Testis (tissue), 3 donors: ENCODE data around the gene PAPPA. TPM values are rescaled to one million over a fixed set of nuclear protein-coding genes. Genes with fewer than 3 reads are reported as not detected.

ENCODE experiments used
- DNase-seq: peaks from one replicate; pipeline ENCODE4 v3.0.0-alpha.2; 2019
- H3K27ac ChIP-seq, 2 donors: fragments of 200-600 bp; sonication (generic); one replicate each; pipeline ENCODE4 v1.5.1; 2019
- H3K27me3 ChIP-seq: fragments of 200-600 bp; sonication (generic); one replicate; pipeline ENCODE4 v1.5.1; 2019
- H3K36me3 ChIP-seq: fragments of 200-600 bp; sonication (generic); one replicate; pipeline ENCODE4 v1.5.1; 2017; ENCODE audit warnings: low read depth; ENCODE audit errors: missing control alignments
- H3K4me1 ChIP-seq: fragments of 200-600 bp; sonication (generic); one replicate; pipeline ENCODE4 v1.5.1; 2019
- H3K4me3 ChIP-seq, 2 donors: fragments of 200-600 bp; sonication (generic); one replicate each; pipeline ENCODE4 v1.5.1; 2017 to 2019
- H3K9me3 ChIP-seq: fragments of 200-600 bp; sonication (generic); one replicate; pipeline ENCODE4 v1.5.1; 2017
- CTCF ChIP-seq, 3 experiments: fragments of 450-650 bp in 2 of 3; fragments of 200-600 bp in 1 of 3; sonication (generic) in 1 of 3; IDR thresholded peaks; one replicate each; pipeline ENCODE4 v1.5.1; 2016 to 2019; ENCODE audit warnings: antibody characterized with exemption in 3 of 3, mild to moderate bottlenecking in 2 of 3, moderate library complexity in 1 of 3
- POLR2A ChIP-seq: fragments of 450-650 bp; IDR thresholded peaks from one replicate; pipeline ENCODE4 v1.6.1; 2017; ENCODE audit warnings: antibody characterized with exemption, mild to moderate bottlenecking, moderate library complexity
- WGBS, 2 donors: methylation state at CpG; one replicate each; pipeline ENCODE4 v1.1.5; 2018; 5-methylcytosine and 5-hydroxymethylcytosine counted together
- intact Hi-C: fragments of 100-400 bp; cut with DNase I; formaldehyde crosslinking; loops from one replicate; pipeline ENCODE4 v1.15.1; 2023; ENCODE audit warnings: low total_unique reads
- polyA plus RNA-seq: library from polyadenylated mRNA; stranded (reverse); fragments of 350-450 nt; fragmentation: Illumina TruSeq; extraction: RNeasy Lipid Tissue Mini Kit (QIAGEN cat#74804); gene quantifications from one replicate; pipeline ENCODE4 v1.2.3, GENCODE V29; 2014; ENCODE audit warnings: low read depth, low replicate concordance; ENCODE audit not compliant: insufficient read depth
- total RNA-seq, 2 donors: library from RNA; depleted of rRNA; stranded (reverse); fragments of >200 nt; gene quantifications; one replicate each; pipeline ENCODE4 v1.2.3, GENCODE V29; 2016

The PAPPA gene
- total and polyA plus RNA-seq, 3 donors from 2014 or later: 1.9 to 5.1 (median 4.1) TPM

- Histone ChIP-seq H3K27ac (peak overlapping the region in 1 of 2 donors; percentile 44), H3K27me3 (no peaks in the 10 kb centered on the region), H3K36me3 (no peaks in the 10 kb centered on the region), H3K4me3 (no peak overlapping the region), H3K4me1 (peaks cover 6% of the 10 kb centered on the region), H3K9me3 (no peaks in the 10 kb centered on the region)
- no peak for TF ChIP-seq CTCF (IDR thresholded peaks at IDR 0.05)
- TF ChIP-seq POLR2A: no peak
- WGBS, 2 donors: 64 to 88% methylated on average over 3 to 4 of the region's 4 CpGs
- intact Hi-C loops: no loop called here
- DNase-seq: no peak
Observed at GRCh38 chr9:116435706-116436105, 282.1 kb downstream of the PAPPA start.

GRCh38 chr9:116436121-116436520 lies 282.5 kb downstream of the PAPPA start:
- WGBS, 2 donors: 86 to 93% methylated on average over 1 of the region's 1 CpG
- intact Hi-C loops: no loop called here
- H3K27me3 ChIP-seq: no peaks in the 10 kb centered on the region
- H3K4me3 ChIP-seq: no peak overlapping the region
- DNase-seq: no peak
- no peaks in the 10 kb centered on the region for H3K9me3 ChIP-seq
- H3K36me3 ChIP-seq: no peaks in the 10 kb centered on the region
- no peak for TF ChIP-seq CTCF (IDR thresholded peaks at IDR 0.05)
- no peak overlapping the region for H3K27ac ChIP-seq
- H3K4me1 ChIP-seq: peaks cover 6% of the 10 kb centered on the region

GRCh38 chr9:116437411-116438370 lies 284.1 kb downstream of the PAPPA start:
- 81 to 90% methylated on average over 10 to 11 of the region's 11 CpGs for WGBS, 2 donors
- H3K27ac ChIP-seq: no peak overlapping the region
- no peaks in the 10 kb centered on the region for H3K9me3 ChIP-seq
- no peaks in the 10 kb centered on the region for H3K36me3 ChIP-seq
- TF ChIP-seq POLR2A (no peak), CTCF (IDR thresholded peaks at IDR 0.05) (no peak)
- peaks cover 6% of the 10 kb centered on the region for H3K4me1 ChIP-seq
- intact Hi-C loops: no loop called here
- H3K27me3 ChIP-seq: no peaks in the 10 kb centered on the region
- DNase-seq: no peak
- H3K4me3 ChIP-seq: no peak overlapping the region

- H3K36me3 ChIP-seq: no peaks in the 10 kb centered on the region
- no peaks in the 10 kb centered on the region for H3K4me1 ChIP-seq
- no peak overlapping the region for H3K4me3 ChIP-seq
- DNase-seq: no peak
- TF ChIP-seq CTCF (IDR thresholded peaks at IDR 0.05) (no peak), POLR2A (no peak)
- intact Hi-C loops: no loop called here
- no peak overlapping the region for H3K27ac ChIP-seq
- no peaks in the 10 kb centered on the region for H3K9me3 ChIP-seq
- no peaks in the 10 kb centered on the region for H3K27me3 ChIP-seq
Observed at GRCh38 chr9:116442528-116442927, 288.9 kb downstream of the PAPPA start.

GRCh38 chr9:116447934-116448333 lies 294.3 kb downstream of the PAPPA start:
- no peak for TF ChIP-seq CTCF (IDR thresholded peaks at IDR 0.05)
- TF ChIP-seq POLR2A: no peak
- intact Hi-C loops: no loop called here
- no peaks in the 10 kb centered on the region for H3K36me3 ChIP-seq
- H3K4me1 ChIP-seq: no peaks in the 10 kb centered on the region
- H3K27ac ChIP-seq: no peak overlapping the region
- H3K4me3 ChIP-seq: no peak overlapping the region
- WGBS, 2 donors: 81 to 92% methylated on average over 6 of the region's 6 CpGs
- no peaks in the 10 kb centered on the region for H3K9me3 ChIP-seq
- H3K27me3 ChIP-seq: no peaks in the 10 kb centered on the region
- no peak for DNase-seq
